Activated B cell treated with CpG ODN at 0.5 μM for 24 hours (primary cell): ENCODE results near the gene TSKU. TPM values are rescaled to one million over a fixed set of nuclear protein-coding genes. Genes with fewer than 3 reads are reported as not detected.

Experiments used
- ATAC-seq: fragments of 200-7000 bp; cut with Tn5 transposase; one replicate; pipeline ENCODE4 v1.10.0; 2021; ENCODE audit warnings: low read depth, mild to moderate bottlenecking, moderate library complexity
- CTCF ChIA-PET: fragments of 350-600 bp; sonication (Branson Sonifier 250); formaldehyde crosslinking; loops from one replicate; lab custom pipeline; 2021; ENCODE audit warnings: antibody characterized with exemption; lab: Charles Lee
- POLR2A ChIA-PET: fragments of 350-600 bp; sonication (Branson Sonifier 250); formaldehyde crosslinking; loops from one replicate; lab custom pipeline; 2021; ENCODE audit warnings: antibody characterized with exemption; lab: Charles Lee
- DNase-seq: peaks from one replicate; pipeline ENCODE4 v3.0.0; 2022
- H3K27ac Mint-ChIP-seq: one replicate; pipeline ENCODE4 v1.8.0; 2020; ENCODE audit warnings: mixed read lengths
- H3K27me3 Mint-ChIP-seq: one replicate; pipeline ENCODE4 v1.8.0; 2021; ENCODE audit warnings: mixed read lengths
- H3K36me3 Mint-ChIP-seq: one replicate; pipeline ENCODE4 v1.8.0; 2021; ENCODE audit warnings: low read depth, mixed read lengths
- H3K4me1 Mint-ChIP-seq: one replicate; pipeline ENCODE4 v1.8.0; 2021; ENCODE audit warnings: mixed read lengths
- H3K4me3 Mint-ChIP-seq: one replicate; pipeline ENCODE4 v1.8.0; 2020; ENCODE audit warnings: mild to moderate bottlenecking, mixed read lengths
- H3K9me3 Mint-ChIP-seq: one replicate; pipeline ENCODE4 v1.8.0; 2020; ENCODE audit warnings: mixed read lengths
- intact Hi-C: fragments of 100-400 bp; cut with micrococcal nuclease; formaldehyde crosslinking; loops from one replicate; pipeline ENCODE4 v1.15.1; 2024
- total RNA-seq: library from RNA; stranded (reverse); gene quantifications from 2 replicates; pipeline ENCODE4 v1.2.3, GENCODE V29; 2022
- TF ChIP-seq, protein P1 (sequence below): fragments of 200-600 bp; IDR thresholded peaks from one replicate; pipeline ENCODE4 v1.8.0; 2022; ENCODE audit warnings: antibody characterized with exemption, mild to moderate bottlenecking

TSKU gene
- total RNA-seq, 1 donor from 2014 or later, result not detected

DNA sequence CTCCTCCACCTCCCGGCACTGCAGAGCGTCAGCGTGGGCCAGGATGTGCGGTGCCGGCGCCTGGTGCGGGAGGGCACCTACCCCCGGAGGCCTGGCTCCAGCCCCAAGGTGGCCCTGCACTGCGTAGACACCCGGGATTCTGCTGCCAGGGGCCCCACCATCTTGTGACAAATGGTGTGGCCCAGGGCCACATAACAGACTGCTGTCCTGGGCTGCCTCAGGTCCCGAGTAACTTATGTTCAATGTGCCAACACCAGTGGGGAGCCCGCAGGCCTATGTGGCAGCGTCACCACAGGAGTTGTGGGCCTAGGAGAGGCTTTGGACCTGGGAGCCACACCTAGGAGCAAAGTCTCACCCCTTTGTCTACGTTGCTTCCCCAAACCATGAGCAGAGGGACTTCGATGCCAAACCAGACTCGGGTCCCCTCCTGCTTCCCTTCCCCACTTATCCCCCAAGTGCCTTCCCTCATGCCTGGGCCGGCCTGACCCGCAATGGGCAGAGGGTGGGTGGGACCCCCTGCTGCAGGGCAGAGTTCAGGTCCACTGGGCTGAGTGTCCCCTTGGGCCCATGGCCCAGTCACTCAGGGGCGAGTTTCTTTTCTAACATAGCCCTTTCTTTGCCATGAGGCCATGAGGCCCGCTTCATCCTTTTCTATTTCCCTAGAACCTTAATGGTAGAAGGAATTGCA lies 13.5 kb downstream of the TSKU start:
- ATAC-seq, result no peak
- Mint-ChIP-seq H3K9me3 (no peaks in the 10 kb centered on the region), H3K27ac (no peak overlapping the region), H3K27me3 (no peaks in the 10 kb centered on the region), H3K36me3 (no peaks in the 10 kb centered on the region), H3K4me3 (no peak overlapping the region), H3K4me1 (peaks cover 8% of the 10 kb centered on the region)
- TF ChIP-seq, protein P1, sequence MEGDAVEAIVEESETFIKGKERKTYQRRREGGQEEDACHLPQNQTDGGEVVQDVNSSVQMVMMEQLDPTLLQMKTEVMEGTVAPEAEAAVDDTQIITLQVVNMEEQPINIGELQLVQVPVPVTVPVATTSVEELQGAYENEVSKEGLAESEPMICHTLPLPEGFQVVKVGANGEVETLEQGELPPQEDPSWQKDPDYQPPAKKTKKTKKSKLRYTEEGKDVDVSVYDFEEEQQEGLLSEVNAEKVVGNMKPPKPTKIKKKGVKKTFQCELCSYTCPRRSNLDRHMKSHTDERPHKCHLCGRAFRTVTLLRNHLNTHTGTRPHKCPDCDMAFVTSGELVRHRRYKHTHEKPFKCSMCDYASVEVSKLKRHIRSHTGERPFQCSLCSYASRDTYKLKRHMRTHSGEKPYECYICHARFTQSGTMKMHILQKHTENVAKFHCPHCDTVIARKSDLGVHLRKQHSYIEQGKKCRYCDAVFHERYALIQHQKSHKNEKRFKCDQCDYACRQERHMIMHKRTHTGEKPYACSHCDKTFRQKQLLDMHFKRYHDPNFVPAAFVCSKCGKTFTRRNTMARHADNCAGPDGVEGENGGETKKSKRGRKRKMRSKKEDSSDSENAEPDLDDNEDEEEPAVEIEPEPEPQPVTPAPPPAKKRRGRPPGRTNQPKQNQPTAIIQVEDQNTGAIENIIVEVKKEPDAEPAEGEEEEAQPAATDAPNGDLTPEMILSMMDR, result no peak
- intact Hi-C loops, result no loop called here
- POLR2A ChIA-PET, result no interaction called here
- DNase-seq, result no peak
- CTCF ChIA-PET, result no interaction called here

- POLR2A ChIA-PET, result no interaction called here
Measured at GRCh38 chr11:76797341-76798201, 14.4 kb downstream of the TSKU start.

DNA sequence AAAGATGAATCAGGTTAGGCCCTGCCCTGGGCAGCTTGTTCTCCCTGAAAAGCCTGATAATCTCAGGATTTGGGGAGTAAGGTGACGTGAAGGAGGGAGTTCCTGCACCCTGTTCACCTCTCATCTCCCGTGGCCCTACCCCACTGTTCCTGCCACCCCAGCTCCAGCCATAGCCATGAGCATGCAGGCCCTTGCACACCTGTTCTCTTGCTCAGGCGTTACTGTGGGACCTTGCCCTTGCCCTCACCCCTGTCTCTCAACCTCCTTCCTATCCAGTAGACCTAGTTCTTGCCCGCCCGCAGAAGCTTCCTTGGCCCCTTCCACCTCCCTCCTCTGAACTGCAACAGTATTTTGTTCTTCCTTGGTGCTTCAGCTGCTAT lies 15.0 kb downstream of the TSKU start:
- DNase-seq (no peak), ATAC-seq (no peak)
- Mint-ChIP-seq H3K27me3 (peaks cover 3% of the 10 kb centered on the region), H3K36me3 (no peaks in the 10 kb centered on the region), H3K4me3 (no peak overlapping the region), H3K27ac (no peak overlapping the region), H3K9me3 (no peaks in the 10 kb centered on the region), H3K4me1 (peaks cover 8% of the 10 kb centered on the region)
- TF ChIP-seq, protein P1, result no peak
- ChIA-PET CTCF (interaction anchor here (0.9 to 3.8 kb wide), 6 partner anchors 12 to 199 kb away, joined by 3 to 20 read pairs (median 7); no protein-coding TSS in a partner anchor), POLR2A (no interaction called here)
- intact Hi-C loops, result no loop called here

More at GRCh38 chr11:76797341-76798201, 14.4 kb downstream of the TSKU start:
- TF ChIP-seq, protein P1, result no peak
- H3K36me3 Mint-ChIP-seq, result no peaks in the 10 kb centered on the region
- intact Hi-C loops, result no loop called here
- no peak for DNase-seq
- CTCF ChIA-PET, result interaction anchor here (1.2 to 3.8 kb wide), 4 partner anchors 60 to 123 kb away, joined by 3 to 20 read pairs (median 10); no protein-coding TSS in a partner anchor
- no peak overlapping the region for H3K4me3 Mint-ChIP-seq
- H3K4me1 Mint-ChIP-seq, result peaks cover 8% of the 10 kb centered on the region
- no peaks in the 10 kb centered on the region for H3K9me3 Mint-ChIP-seq
- no peak for ATAC-seq
- no peaks in the 10 kb centered on the region for H3K27me3 Mint-ChIP-seq
- no peak overlapping the region for H3K27ac Mint-ChIP-seq

GRCh38 chr11:76798671-76799065 lies 15.5 kb downstream of the TSKU start:
- DNase-seq, result no peak
- TF ChIP-seq, protein P1, result no peak
- ATAC-seq, result no peak
- peaks cover 8% of the 10 kb centered on the region for H3K4me1 Mint-ChIP-seq
- POLR2A ChIA-PET, result interaction anchor here (0.5 kb wide), 1 partner anchor 1130 kb away, joined by 3 read pairs; the partner anchor contains the start of gene MAP6
- H3K4me3 Mint-ChIP-seq, result no peak overlapping the region
- H3K27ac Mint-ChIP-seq, result no peak overlapping the region
- CTCF ChIA-PET, result interaction anchor here (0.9 to 3.8 kb wide), 6 partner anchors 11 to 200 kb away, joined by 3 to 20 read pairs (median 7); no protein-coding TSS in a partner anchor
- peaks cover 7% of the 10 kb centered on the region for H3K27me3 Mint-ChIP-seq
- intact Hi-C loops, result loop anchor here (1.0 kb wide), 1 partner anchor 64 kb away; no protein-coding TSS in a partner anchor
- no peaks in the 10 kb centered on the region for H3K9me3 Mint-ChIP-seq
- no peaks in the 10 kb centered on the region for H3K36me3 Mint-ChIP-seq
